ENCODE measurements around the gene IPPK. TPM values are rescaled to one million over a fixed set of nuclear protein-coding genes. Genes with fewer than 3 reads are reported as not detected.

Gene IPPK
- total and polyA plus RNA-seq, 2 of the 8 experiments (the other 6 are each of a cell fraction or from before 2014, with no cell fraction given): 10.5 to 13.6 TPM

GRCh38 chr9:92639791-92640271, 30.1 kb downstream of the IPPK start (continued):
- no peak for TF ChIP-seq CHD7 (IDR thresholded peaks at IDR 0.05; ENCODE audit: insufficient replicate concordance, low read length)
- no peak for TF ChIP-seq BACH1 (IDR thresholded peaks at IDR 0.05; ENCODE audit: low read length)
- no peak for TF ChIP-seq POLR2A (IDR thresholded peaks at IDR 0.05; ENCODE audit: control extremely low read depth in 1 of 2, low read depth in 2 of 2, low read length in 2 of 2)
- TF ChIP-seq RFX5 (IDR thresholded peaks at IDR 0.05; ENCODE audit: borderline replicate concordance, low read depth, low read length): no peak
- TF ChIP-seq CREB1 (IDR thresholded peaks at IDR 0.05): no peak
- TF ChIP-seq ASH2L (IDR thresholded peaks at IDR 0.05; ENCODE audit: low read length): no peak

All from H1 (cell line).